ENCODE data around the gene COPS3. TPM values are rescaled to one million over a fixed set of nuclear protein-coding genes. Genes with fewer than 3 reads are reported as not detected.
"Not testable (repeated sequence)": the region's sequence is repeated elsewhere in the genome, so short reads cannot be mapped to it uniquely, and the experiment has no call there.

COPS3 gene
- total RNA-seq, 1 donor from 2014 or later, result 52.7 TPM

DNA sequence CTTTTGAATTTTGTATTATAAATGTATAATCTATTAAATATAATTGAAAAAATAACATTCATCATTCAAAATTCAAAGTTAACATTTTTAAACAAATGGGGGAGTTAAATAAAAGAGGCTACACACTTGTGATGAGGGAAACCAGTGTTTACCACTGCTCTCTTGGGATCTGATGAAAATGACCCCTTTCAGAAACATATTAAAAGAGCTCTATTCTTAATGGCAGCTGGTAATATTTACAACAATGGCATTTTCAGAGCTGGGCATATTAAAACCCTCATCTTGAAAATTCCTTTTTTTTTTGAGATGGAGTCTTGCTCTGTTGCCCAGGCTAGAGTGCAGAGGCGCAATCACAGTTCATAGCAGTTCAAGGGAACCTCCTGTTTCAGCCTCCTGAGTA, 24.7 kb downstream of the COPS3 start:
- peaks cover 4% of the 10 kb centered on the region for H3K27me3 Mint-ChIP-seq (ENCODE audit: unreplicated experiment)
- DNase-seq (ENCODE audit: low spot score), result no peak
- TF ChIP-seq, protein P1, sequence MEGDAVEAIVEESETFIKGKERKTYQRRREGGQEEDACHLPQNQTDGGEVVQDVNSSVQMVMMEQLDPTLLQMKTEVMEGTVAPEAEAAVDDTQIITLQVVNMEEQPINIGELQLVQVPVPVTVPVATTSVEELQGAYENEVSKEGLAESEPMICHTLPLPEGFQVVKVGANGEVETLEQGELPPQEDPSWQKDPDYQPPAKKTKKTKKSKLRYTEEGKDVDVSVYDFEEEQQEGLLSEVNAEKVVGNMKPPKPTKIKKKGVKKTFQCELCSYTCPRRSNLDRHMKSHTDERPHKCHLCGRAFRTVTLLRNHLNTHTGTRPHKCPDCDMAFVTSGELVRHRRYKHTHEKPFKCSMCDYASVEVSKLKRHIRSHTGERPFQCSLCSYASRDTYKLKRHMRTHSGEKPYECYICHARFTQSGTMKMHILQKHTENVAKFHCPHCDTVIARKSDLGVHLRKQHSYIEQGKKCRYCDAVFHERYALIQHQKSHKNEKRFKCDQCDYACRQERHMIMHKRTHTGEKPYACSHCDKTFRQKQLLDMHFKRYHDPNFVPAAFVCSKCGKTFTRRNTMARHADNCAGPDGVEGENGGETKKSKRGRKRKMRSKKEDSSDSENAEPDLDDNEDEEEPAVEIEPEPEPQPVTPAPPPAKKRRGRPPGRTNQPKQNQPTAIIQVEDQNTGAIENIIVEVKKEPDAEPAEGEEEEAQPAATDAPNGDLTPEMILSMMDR (IDR thresholded peaks at IDR 0.05; ENCODE audit: unreplicated experiment), result no peak
- peaks cover 45% of the 10 kb centered on the region for H3K36me3 Mint-ChIP-seq (ENCODE audit: low read depth, unreplicated experiment)
- no peak overlapping the region for H3K27ac Mint-ChIP-seq (ENCODE audit: unreplicated experiment)
- no peaks in the 10 kb centered on the region for H3K9me3 Mint-ChIP-seq (ENCODE audit: unreplicated experiment)
- H3K4me3 Mint-ChIP-seq (ENCODE audit: unreplicated experiment), result no peak overlapping the region
- H3K4me1 Mint-ChIP-seq (ENCODE audit: unreplicated experiment), result no peaks in the 10 kb centered on the region

DNA sequence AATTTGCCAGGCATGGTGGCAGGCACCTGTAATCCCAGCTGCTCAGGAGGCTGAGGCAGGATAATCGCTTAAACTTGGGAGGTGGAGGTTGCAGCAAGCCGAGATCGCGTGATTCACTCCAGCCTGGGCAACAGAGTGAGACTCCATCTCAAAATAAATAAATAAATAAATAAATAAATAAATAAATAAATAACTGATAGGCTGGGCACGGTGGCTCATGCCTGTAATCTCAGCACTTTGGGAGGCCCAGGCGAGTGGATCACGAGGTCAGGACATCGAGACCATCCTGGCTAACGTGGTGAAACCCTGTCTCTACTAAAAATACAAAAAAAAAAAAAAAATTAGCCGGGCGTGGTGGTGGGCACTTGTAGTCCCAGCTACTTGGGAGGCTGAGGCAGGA, 25.4 kb downstream of the COPS3 start:
- not testable (repeated sequence) for H3K27me3 Mint-ChIP-seq (ENCODE audit: unreplicated experiment); H3K4me1 Mint-ChIP-seq (ENCODE audit: unreplicated experiment); H3K4me3 Mint-ChIP-seq (ENCODE audit: unreplicated experiment); H3K9me3 Mint-ChIP-seq (ENCODE audit: unreplicated experiment); H3K27ac Mint-ChIP-seq (ENCODE audit: unreplicated experiment); DNase-seq (ENCODE audit: low spot score)
- peaks cover 41% of the 10 kb centered on the region for H3K36me3 Mint-ChIP-seq (ENCODE audit: low read depth, unreplicated experiment)

DNA sequence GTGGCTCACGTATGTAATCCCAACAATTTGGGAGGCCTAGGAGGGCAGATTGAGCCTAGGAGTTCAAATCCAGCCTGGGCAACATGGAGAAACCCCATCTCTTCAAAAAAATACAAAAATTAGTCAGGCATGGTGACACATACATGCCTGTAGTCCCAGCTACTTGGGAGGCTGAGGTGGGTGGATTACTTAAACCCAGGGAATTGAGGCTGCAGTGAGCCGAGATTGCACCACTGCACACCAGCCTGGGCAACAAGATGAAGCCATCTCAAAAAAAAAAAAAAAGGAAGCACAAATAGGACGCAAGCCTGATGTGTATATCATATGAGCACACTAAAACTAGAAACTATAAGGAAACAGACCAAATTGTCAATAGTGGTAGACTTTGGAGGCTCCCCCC, 27.0 kb downstream of the COPS3 start:
- H3K36me3 Mint-ChIP-seq (ENCODE audit: low read depth, unreplicated experiment), result peaks cover 27% of the 10 kb centered on the region
- no peaks in the 10 kb centered on the region for H3K9me3 Mint-ChIP-seq (ENCODE audit: unreplicated experiment)
- DNase-seq (ENCODE audit: low spot score), result no peak
- TF ChIP-seq, protein P1 (IDR thresholded peaks at IDR 0.05; ENCODE audit: unreplicated experiment), result no peak
- H3K27ac Mint-ChIP-seq (ENCODE audit: unreplicated experiment), result no peak overlapping the region
- H3K27me3 Mint-ChIP-seq (ENCODE audit: unreplicated experiment), result peaks cover 4% of the 10 kb centered on the region
- H3K4me3 Mint-ChIP-seq (ENCODE audit: unreplicated experiment), result no peak overlapping the region
- no peaks in the 10 kb centered on the region for H3K4me1 Mint-ChIP-seq (ENCODE audit: unreplicated experiment)

DNA sequence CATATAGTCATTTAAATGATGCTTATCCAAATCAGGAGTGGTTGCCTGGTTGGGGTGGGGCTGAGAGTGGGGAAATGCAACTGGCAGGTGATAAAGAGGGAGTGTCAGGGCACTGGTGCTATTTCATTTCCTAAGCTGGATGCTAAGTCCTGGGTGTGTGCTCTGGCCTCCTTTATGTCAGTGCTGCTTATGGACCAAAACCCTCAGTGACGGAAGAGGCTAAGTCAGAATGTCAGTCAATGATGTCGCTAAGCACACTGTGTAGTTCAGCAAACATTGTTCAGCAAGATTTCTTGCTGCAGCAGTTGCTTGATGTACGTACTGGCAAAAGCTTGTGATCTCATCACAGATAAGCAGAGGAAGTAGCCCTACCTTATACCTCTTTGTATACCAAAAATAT, 27.6 kb downstream of the COPS3 start:
- Mint-ChIP-seq H3K4me3 (ENCODE audit: unreplicated experiment) (no peak overlapping the region), H3K36me3 (ENCODE audit: low read depth, unreplicated experiment) (peaks cover 24% of the 10 kb centered on the region), H3K9me3 (ENCODE audit: unreplicated experiment) (no peaks in the 10 kb centered on the region), H3K27me3 (ENCODE audit: unreplicated experiment) (peaks cover 4% of the 10 kb centered on the region), H3K4me1 (ENCODE audit: unreplicated experiment) (no peaks in the 10 kb centered on the region), H3K27ac (ENCODE audit: unreplicated experiment) (no peak overlapping the region)
- DNase-seq (ENCODE audit: low spot score), result no peak
- TF ChIP-seq, protein P1 (IDR thresholded peaks at IDR 0.05; ENCODE audit: unreplicated experiment), result no peak

DNA sequence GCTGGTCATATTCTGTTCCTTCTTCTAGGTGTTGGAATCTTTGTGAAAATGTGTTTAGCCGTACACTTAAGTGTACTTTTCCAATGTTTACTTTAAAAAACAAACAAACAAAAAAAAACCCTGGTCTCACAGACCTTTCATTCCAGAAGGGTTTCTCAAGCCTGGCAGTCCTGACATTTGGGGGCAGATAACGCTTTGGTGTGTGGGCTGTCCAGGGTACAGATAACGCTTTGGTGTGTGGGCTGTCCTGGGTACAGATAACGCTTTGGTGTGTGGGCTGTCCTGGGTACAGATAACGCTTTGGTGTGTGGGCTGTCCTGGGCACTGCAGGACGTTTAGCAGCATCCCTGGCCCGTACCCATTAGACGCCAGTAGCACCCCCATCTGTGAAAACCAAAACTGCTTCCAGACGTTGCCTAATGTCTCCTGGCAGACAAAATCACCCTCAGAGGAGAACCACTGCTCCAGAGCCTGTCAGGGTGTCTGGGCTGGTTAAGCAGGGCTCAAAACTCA, 28.8 kb downstream of the COPS3 start:
- H3K27me3 Mint-ChIP-seq (ENCODE audit: unreplicated experiment), result peaks cover 4% of the 10 kb centered on the region
- H3K4me3 Mint-ChIP-seq (ENCODE audit: unreplicated experiment), result peak overlapping the region; percentile 32
- no peak for DNase-seq (ENCODE audit: low spot score)
- TF ChIP-seq, protein P1 (IDR thresholded peaks at IDR 0.05; ENCODE audit: unreplicated experiment), result no peak
- H3K27ac Mint-ChIP-seq (ENCODE audit: unreplicated experiment), result no peak overlapping the region
- H3K4me1 Mint-ChIP-seq (ENCODE audit: unreplicated experiment), result no peaks in the 10 kb centered on the region
- peaks cover 21% of the 10 kb centered on the region for H3K36me3 Mint-ChIP-seq (ENCODE audit: low read depth, unreplicated experiment)
- no peaks in the 10 kb centered on the region for H3K9me3 Mint-ChIP-seq (ENCODE audit: unreplicated experiment)
